ENCODE measurements around the gene TRIP10. TPM values are rescaled to one million over a fixed set of nuclear protein-coding genes. Genes with fewer than 3 reads are reported as not detected.

TRIP10 gene
- total and polyA plus RNA-seq, 2 of the 13 experiments (the other 11 are each of a cell fraction or from before 2014, with no cell fraction given), result 32.5 to 33.2 TPM

- TF ChIP-seq CEBPB (IDR thresholded peaks at IDR 0.05; ENCODE audit: borderline replicate concordance, low read depth, low read length), result no peak
- TF ChIP-seq ATF1 (CRISPR knock-in tag; IDR thresholded peaks at IDR 0.05), result 0 out of 2 replicates have a peak, but pooled peaks have one; percentile 20
- TF ChIP-seq ZNF354B (CRISPR knock-in tag; IDR thresholded peaks at IDR 0.05), result no peak
- no peak for TF ChIP-seq FOXO1 (CRISPR knock-in tag; IDR thresholded peaks at IDR 0.05)
- TF ChIP-seq SOX6 (IDR thresholded peaks at IDR 0.05), result no peak
- peak; percentile 80 for TF ChIP-seq SOX6 (CRISPR knock-in tag; IDR thresholded peaks at IDR 0.05)
- no peak for TF ChIP-seq GPN1 (CRISPR knock-in tag; IDR thresholded peaks at IDR 0.05; ENCODE audit: borderline replicate concordance)
- TF ChIP-seq CREB1 (IDR thresholded peaks at IDR 0.05), result no peak
- TF ChIP-seq CREB1 (CRISPR knock-in tag; IDR thresholded peaks at IDR 0.05), result 0 out of 2 replicates have a peak, but pooled peaks have one; percentile 32
- TF ChIP-seq TBX2 (CRISPR knock-in tag; IDR thresholded peaks at IDR 0.05; ENCODE audit: borderline replicate concordance), result peak; percentile 70; the same call in 1 of the 2 replicates
- TF ChIP-seq, protein P1, sequence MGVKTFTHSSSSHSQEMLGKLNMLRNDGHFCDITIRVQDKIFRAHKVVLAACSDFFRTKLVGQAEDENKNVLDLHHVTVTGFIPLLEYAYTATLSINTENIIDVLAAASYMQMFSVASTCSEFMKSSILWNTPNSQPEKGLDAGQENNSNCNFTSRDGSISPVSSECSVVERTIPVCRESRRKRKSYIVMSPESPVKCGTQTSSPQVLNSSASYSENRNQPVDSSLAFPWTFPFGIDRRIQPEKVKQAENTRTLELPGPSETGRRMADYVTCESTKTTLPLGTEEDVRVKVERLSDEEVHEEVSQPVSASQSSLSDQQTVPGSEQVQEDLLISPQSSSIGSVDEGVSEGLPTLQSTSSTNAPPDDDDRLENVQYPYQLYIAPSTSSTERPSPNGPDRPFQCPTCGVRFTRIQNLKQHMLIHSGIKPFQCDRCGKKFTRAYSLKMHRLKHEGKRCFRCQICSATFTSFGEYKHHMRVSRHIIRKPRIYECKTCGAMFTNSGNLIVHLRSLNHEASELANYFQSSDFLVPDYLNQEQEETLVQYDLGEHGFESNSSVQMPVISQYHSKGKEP (CRISPR knock-in tag; IDR thresholded peaks at IDR 0.05), result no peak
- no peak for TF ChIP-seq TGIF2 (CRISPR knock-in tag; IDR thresholded peaks at IDR 0.05)
- TF ChIP-seq RELA (CRISPR knock-in tag; IDR thresholded peaks at IDR 0.05), result no peak
- no peak for TF ChIP-seq ZNF761 (CRISPR knock-in tag; conservative IDR thresholded peaks at IDR 0.05)
- TF ChIP-seq ZNF3 (CRISPR knock-in tag; IDR thresholded peaks at IDR 0.05), result no peak
- no peak for TF ChIP-seq ZNF34 (CRISPR knock-in tag; IDR thresholded peaks at IDR 0.05; ENCODE audit: borderline replicate concordance)
- no peak for TF ChIP-seq SMARCC2 (IDR thresholded peaks at IDR 0.05)
- 0 out of 2 replicates have a peak, but pooled peaks have one; percentile 42 for TF ChIP-seq DRAP1 (CRISPR knock-in tag; IDR thresholded peaks at IDR 0.05)
- no peak for TF ChIP-seq ZSCAN30 (CRISPR knock-in tag; IDR thresholded peaks at IDR 0.05)
- TF ChIP-seq HNF4G (IDR thresholded peaks at IDR 0.05; ENCODE audit: borderline replicate concordance, low read depth, low read length), result peak; percentile 86
- peak; percentile 66; the same call in 1 of the 2 replicates for TF ChIP-seq HNF4G (CRISPR knock-in tag; IDR thresholded peaks at IDR 0.05; ENCODE audit: borderline replicate concordance, low read depth)
- no peak for TF ChIP-seq SCMH1 (CRISPR knock-in tag; IDR thresholded peaks at IDR 0.05; ENCODE audit: borderline replicate concordance)
- TF ChIP-seq, protein P2, sequence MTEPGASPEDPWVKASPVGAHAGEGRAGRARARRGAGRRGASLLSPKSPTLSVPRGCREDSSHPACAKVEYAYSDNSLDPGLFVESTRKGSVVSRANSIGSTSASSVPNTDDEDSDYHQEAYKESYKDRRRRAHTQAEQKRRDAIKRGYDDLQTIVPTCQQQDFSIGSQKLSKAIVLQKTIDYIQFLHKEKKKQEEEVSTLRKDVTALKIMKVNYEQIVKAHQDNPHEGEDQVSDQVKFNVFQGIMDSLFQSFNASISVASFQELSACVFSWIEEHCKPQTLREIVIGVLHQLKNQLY (CRISPR knock-in tag; IDR thresholded peaks at IDR 0.05), result 0 out of 2 replicates have a peak, but pooled peaks have one; percentile 5
- no peak for TF ChIP-seq RBM22 (optimal IDR thresholded peaks at IDR 0.05; ENCODE audit: low read length)
- TF ChIP-seq FOXC1 (CRISPR knock-in tag; IDR thresholded peaks at IDR 0.05; ENCODE audit: borderline replicate concordance), result peak; percentile 60; the same call in 1 of the 2 replicates
- no peak for TF ChIP-seq ZNF550 (CRISPR knock-in tag; IDR thresholded peaks at IDR 0.05; ENCODE audit: borderline replicate concordance)
- no peak for TF ChIP-seq ZMYM2 (CRISPR knock-in tag; IDR thresholded peaks at IDR 0.05)
- peak; percentile 60 for TF ChIP-seq SRSF1 (optimal IDR thresholded peaks at IDR 0.05; ENCODE audit: low read depth, low read length)
- TF ChIP-seq BORCS8-MEF2B (CRISPR knock-in tag; IDR thresholded peaks at IDR 0.05), result peak; percentile 69
- no peak for TF ChIP-seq SRSF4 (IDR thresholded peaks at IDR 0.05; ENCODE audit: low read depth, low read length, poor library complexity, severe bottlenecking)
- TF ChIP-seq RAD51 (IDR thresholded peaks at IDR 0.05; ENCODE audit: borderline replicate concordance), result peak; percentile 35; the same call in 1 of the 2 replicates
These were observed 13.0 kb downstream of the TRIP10 start (continued) for GRCh38 chr19:6752256-6753177.

Measured in HepG2 (cell line).